GM18499 (cell line): ENCODE data around the gene MAN2B2.
"Not testable (repeated sequence)": the region's sequence is repeated elsewhere in the genome, so short reads cannot be mapped to it uniquely, and the experiment has no call there.

Experiments
- ATAC-seq: cut with Tn5 transposase; IDR thresholded peaks from one replicate; pipeline ENCODE4 v1.9.1; 2021; ENCODE audit warnings: moderate number of reproducible peaks; ENCODE audit not compliant: insufficient read depth, unreplicated experiment

The MAN2B2 gene

DNA sequence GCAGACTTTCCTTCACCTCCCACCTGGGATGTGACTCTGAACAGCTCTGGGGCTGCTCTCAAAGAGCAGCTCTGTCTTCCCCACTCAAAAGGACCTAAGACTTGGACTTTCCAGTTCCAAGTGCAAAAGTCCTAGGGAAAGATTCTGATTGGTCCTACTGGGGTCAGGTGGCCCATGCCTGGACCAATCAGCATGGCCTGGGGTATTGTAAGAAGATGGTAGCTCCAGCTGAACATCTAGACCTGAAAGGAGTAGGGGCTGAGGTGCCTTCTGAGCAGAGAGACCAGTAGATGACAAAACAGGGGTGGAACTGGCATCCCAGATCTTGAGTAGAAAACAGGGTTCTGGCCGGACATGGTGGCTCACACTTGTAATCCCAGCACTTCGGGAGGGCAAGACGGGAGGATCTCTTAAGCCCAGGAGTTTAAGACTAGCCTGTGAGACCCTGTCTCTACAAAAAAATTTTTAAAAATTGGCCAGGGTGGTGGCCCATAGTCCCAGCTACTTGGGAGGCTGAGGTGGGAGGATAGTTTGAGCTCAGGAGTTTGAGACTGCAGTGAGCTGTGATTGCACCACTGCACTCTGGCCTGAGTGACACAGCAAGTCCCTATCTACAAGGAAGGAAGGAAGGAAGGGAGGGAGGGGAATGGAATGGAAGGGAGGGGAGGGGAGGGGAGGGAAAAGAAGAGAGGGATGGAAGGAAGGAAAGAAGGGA lies 38.1 kb downstream of the MAN2B2 start:
- no peak for ATAC-seq

DNA sequence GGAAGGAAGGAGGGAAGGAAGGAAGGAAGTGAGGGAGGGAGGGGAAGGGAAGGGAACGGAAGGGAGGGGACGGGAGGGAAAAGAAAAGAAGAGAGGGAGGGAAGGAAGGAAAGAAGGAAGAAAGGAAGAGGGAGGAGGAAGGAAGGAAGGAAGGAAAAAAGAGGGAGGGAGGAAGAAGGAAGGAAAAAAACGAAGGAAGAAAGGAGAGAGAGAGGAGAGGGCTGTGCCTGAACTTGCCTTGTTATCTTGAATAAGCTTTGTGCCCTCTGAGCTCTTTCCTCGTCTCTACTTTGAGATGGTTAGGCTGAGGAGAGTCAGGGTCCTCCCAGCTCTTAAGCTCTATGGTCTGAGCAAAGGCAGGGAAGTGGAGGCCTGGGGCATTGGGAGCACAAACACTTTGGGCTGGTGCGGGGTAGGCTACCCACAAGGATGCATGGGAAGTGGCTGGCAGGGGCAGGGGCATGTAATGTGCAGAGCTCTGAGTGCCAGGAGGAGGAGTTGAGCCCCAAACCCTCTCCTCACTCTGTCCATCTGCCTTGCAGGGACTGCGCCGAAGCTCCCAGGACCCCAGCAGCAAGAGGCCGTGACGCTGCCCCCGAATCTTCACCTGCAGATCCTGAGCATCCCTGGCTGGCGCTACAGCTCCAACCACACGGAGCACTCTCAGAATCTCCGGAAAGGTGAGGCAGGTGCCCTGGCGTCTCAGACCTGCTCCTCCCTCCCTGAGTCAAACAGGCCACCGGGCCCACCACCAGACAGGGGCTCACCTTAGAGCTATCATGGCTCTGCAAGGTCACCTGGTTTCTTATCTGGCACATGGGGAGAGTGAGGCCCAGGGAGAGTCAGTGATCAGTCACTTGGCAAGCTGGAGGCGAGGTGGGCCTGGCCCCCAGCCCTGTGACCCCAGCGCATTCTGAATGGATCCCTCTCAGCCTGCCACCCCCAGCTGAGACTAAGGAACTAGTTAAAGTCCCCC lies 39.0 kb downstream of the MAN2B2 start:
- ATAC-seq: no peak

DNA sequence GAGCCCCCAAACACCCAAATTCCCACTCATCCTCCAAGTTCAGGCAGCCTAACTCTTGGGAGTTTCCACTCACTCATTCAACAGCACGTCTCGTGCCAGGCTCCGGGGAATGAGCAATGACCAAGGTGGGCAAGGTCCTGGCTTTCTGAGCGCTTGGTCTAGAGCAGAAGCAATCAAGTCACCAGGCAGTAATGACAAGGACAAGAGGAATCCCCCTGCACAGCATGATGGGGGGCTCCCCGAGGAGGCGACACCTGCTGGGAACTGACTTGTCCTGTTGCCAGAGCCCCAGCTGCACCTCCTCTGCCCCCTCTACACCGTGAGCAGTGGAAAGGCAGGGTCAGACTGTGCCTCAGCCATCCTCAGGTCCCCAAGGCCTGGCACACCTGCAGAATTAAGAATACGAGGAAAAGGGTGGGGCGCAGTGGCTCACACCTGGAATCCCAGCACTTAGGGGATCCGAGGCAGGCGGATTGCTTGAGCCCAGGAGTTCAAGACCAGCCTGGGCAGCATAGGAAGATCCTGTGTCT lies 39.8 kb downstream of the MAN2B2 start:
- ATAC-seq: no peak

DNA sequence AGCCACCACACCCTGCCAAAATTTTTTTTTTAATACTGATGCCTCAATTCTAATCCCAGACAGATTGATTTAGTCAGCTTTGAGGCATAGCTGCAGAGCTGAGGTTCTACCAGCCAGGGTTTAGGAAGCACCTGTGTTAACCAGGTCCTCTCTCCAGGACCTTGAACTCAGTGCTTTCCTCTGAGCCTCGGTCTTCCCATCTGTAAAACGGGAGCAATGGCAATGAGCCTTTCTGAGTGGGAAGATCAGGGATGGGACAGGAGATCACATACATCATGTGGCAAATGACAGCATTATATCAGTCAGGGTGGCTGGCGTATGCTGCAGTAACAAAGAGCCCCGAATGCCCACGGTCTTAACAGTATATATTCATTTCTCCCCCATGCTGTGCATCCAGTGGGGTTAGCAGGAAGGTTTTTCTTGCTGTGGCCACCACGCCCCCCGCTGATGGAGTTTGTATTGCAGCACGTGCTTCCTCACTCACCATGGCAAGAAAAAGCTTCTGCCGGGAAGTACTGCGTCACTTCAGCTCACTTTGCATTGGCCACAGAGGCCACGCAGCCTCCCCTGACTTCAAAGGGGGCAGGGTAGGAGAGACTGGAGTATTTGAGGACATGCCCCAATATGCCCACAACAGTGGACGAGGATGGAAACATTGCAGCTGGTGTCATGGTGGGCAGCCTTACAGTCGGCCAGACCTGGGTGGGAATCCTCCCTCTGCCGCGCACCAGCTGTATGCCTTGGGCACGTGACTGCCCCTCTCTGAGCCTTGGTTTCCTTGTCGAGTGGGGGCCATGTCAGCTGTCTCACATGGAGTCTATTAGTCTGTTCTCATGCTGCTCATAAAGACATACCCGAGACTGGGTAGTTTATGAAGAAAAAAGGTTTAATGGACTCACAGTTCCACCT lies 41.4 kb downstream of the MAN2B2 start:
- ATAC-seq: no peak

DNA sequence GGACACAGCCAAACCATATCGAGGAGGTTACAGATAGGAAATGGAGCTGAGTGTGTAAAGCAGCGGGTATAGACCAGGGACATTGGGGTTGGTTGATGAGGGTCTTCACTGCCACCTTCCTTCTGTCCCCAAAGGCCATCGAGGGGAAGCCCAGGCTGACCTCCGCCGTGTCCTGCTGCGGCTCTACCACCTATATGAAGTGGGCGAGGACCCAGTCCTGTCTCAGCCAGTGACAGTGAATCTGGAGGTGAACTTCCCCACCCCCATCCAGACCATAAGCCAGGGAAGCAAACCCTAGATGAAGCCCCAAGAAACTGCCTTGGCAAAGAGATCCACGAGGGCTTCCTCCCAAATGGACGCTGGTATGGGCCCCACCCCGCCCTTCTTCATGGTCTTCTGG lies 42.3 kb downstream of the MAN2B2 start:
- ATAC-seq: no peak

DNA sequence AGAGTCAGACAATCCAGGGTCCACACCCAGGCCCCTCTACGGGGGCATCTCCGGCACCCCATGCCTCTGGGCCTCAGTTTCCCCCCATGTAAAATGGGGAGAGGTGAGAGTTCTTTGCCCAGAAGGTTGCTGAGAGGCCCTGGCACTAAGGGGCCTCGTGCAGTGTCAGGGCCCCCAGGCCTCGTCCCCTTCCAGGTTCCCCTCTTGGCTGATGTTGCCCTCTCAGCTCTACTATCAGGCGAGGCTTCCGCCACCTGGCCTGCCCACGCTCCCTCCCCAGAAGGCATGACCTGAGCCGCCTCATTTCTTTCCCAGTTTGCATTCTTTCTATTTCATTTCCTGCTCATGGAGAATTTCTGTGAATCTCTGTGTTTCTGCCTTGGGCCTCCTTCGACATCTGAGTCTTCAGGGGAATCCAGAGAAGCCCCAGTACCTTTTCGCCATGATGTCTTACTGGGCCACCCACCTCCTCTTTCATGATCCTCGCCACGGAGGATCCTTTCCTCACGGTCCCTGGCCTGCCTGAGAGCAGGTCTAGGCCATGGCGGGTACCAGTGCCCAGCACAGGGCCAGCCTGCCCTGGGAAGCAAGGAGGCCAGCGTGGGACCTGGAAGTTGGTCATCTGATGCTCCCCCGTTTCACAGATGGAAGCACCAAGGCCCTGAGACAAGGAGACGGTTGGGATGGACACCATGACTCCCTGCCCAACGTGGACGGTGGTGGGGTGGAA lies 43.6 kb downstream of the MAN2B2 start:
- no peak for ATAC-seq

DNA sequence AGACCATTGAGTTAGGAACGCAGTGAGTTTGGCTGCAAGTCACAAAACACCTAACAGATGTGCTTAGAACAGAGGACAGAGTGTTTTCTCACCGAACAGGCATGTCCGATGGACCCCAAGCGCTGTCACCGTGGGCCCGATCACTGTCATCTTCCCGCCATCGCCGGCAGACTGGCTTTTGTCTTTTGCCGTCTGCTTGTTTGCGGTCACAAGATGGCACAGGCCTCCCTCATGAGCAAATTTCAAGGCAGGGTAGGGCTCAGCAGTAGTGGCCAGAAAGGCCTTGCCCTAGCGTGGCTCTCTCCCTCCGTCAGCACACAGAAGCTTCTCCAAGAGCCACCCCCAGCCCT lies 44.1 kb downstream of the MAN2B2 start:
- no peak for ATAC-seq

DNA sequence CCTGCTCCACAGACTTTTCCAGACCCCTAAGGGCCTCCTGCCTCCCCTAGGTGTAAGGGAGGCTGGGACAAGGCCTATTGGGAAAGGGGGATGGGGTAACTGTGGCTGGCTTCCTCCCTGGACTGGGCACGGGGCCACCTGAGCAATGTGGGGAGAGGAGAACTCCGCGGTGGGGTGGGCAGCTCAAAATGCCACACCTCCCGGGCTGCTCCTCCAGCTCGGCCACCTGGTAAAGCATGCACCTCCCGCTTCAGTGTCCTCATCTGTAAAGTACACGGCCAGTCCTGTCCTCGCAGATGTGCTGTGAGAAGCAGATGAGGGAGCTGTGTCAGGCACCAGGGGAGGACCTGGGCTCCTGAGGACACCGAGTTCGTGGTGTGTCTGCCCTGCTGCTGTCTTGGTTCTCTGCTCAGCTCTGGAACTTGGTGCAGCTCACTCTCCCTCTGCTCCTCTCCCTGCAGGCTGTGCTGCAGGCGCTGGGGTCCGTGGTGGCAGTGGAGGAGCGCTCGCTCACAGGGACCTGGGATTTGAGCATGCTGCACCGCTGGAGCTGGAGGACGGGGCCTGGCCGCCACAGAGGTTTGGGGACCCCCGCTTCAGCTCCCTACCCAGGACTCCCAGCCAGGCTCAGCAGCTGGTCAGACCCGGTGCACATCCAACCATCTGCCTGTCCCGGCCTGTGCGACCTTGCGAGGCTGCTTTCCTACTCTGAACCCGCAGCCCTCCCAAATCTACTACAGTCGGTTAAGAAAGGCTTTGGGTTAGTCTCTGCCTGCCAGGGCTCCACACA lies 44.7 kb downstream of the MAN2B2 start:
- no peak for ATAC-seq

DNA sequence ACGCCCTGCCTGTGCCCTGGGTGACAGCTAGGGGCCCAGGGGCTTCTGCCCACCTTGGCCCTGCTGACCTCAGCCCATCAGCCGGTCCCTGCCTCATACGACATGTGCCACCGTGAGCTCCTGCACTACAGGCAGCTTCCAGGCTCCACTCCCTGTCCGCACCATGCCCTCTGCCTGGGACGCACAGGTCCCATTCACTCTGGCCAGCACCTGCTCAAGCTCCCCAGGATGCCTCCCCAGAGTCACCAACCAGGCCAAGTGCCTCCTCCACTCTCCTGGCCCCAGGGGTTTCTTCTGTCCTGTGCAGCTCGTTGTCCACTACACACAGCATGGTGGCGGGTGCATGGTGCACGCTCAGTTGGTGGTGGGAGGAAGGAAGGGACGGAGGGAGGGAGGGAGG lies 45.3 kb downstream of the MAN2B2 start:
- ATAC-seq: no peak

DNA sequence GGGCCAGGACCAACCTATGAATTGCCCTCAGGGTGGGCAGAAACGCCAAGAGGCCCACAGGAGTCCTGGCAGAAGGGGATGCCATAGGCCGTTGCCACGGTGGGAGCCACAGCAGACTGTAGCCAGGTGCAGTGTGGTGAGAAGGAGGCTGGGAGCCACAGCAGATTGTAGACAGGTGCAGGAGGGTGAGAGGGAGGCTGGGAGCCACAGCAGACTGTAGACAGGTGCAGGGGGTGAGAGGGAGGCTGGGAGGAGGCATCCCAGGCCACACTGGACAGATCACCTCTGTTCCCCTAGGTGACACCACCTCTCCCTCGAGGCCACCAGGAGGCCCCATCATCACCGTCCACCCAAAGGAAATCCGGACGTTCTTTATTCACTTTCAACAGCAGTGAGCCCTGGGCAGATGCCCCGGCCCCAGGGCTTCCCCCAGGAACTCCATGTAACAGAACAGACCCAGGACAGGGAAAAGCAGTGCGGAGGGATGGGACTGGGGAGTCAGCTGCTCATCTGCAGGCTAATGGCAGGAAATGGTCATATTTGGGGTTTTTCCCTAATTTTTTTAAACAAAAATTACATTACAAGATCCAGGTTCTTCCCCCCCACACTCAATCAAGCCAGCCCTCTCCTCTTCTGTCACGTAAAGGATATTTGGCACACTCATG lies 46.0 kb downstream of the MAN2B2 start:
- ATAC-seq: no peak

DNA sequence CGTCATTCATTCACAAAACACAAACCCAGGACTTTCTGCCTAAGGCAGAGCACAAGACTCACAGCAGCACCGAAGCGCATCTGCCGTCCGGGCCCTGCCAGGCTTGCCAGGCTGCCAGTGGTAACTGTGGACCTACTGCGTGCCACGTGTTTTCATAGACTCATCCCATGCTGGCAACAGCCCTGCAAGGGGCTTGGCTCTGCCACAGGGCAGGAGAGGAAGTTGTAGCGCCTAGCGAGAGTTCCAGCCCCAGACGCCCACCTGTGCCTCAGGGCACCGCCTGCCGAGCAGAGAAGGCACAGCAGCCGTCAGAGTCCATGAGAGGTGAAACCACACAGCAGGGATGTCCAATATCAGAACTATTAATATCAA lies 46.6 kb downstream of the MAN2B2 start:
- no peak for ATAC-seq

DNA sequence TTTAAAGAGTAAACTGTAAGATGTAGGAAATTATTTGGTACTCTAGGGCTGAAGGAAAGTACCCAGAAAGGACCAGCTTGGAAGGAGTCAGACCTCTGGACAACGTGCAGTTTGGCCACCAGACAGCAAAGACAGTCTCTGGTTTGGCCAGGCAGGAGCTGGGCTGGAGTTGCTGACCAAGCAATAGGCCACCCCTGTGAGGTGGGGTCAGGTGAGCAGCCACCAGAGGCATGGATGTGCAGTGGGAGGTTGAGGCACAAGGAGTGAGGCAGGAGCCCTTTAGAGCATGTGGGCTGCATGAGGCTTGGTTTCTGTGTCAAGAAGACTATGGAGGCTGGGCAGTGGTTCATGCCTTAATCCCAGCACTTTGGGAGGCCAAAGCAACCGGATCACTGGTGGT lies 47.8 kb downstream of the MAN2B2 start:
- no peak for ATAC-seq

DNA sequence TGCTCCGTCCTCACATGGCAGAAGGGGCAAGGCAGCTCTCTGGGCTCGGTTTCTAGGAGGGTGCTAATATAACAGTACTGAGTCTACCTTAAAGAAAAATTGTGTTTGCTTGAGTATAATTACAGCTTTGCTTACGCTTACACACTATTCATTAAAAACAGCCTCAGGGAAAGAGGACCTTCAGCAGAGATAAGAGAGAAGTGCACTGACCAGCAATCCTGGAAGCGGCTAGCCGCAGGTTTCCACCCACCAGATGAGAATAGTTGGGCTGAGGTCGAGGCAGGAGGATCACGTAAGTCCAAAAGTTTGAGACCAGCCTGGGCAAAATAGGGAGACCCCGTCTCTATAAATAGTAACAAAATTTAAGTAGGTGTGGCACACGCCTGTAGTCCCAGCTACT lies 50.3 kb downstream of the MAN2B2 start:
- no peak for ATAC-seq

DNA sequence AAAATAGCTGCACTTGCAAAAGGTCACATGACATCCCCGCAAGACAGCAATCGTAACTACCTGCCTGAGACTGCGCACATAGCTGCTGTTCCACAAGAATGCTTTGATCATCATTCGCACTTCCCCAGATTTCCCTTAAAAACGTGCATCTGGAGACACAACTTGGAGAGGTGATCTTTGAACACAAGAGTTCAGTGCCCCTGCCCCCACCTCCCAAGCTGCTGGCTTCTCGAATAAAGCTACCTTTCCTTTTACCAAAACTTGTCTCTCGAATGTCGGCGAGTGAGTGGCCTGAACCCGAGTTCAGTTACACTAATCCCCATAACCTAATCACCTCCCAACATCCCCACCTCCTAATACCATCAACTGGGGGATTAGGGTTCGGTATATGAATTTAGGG lies 51.1 kb downstream of the MAN2B2 start:
- no peak for ATAC-seq

DNA sequence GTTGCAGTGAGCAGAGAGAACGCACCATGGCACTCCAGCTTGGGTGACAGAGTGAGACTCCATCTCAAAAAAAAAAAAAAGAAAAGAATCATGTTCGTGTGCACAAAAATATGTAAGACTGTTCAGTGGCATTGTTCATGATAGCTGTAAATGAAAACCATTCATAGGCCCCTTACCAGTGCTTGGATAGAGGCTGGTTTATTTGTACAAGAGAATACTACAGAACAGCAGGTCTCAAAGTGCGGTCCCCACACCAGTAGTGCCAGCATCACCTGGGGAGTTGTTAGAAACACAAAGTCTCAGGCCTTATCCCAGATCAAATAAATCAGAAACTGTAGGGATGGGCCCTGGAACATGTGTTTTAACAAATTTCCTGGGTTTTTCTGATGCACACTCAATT lies 52.8 kb downstream of the MAN2B2 start:
- ATAC-seq: no peak

DNA sequence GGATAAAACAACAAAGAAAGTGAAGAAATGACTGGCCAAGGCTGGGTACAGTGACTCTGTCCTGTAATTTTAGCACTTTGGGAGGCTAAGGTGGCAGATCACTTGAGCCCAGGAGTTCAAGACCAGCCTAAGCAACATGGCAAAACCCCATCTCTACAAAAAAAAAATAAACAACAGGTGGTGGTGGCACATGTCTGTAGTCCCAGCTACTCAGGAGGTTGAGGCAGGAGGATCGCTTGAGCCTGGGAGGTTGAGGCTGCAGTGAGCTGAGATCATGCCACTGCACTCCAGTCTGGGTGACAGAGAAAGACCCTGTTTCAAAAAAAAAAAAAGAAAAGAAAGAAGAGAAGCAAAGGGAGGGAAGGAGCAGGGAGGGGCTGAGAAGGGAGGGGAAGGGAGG lies 53.5 kb downstream of the MAN2B2 start:
- not testable (repeated sequence) for ATAC-seq

DNA sequence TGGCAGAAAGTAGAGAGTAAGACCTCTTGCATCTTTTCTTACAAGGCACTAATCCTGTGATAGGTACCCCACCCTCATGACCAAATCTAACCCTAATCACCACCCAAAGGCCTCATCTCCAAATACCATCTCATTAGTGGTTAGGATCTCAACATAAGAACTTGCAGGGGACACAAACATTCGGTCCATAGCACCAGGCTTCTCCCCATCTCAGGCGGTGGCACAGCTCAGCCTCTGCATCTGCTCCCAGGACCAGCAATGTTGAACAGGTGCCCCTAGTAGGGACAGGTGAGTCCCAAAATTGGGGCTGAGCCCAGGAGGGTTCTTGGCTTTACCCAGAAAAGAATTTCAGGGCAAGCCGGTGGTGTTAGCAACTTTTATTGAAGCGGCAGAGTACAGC lies 57.1 kb downstream of the MAN2B2 start:
- ATAC-seq: no peak

DNA sequence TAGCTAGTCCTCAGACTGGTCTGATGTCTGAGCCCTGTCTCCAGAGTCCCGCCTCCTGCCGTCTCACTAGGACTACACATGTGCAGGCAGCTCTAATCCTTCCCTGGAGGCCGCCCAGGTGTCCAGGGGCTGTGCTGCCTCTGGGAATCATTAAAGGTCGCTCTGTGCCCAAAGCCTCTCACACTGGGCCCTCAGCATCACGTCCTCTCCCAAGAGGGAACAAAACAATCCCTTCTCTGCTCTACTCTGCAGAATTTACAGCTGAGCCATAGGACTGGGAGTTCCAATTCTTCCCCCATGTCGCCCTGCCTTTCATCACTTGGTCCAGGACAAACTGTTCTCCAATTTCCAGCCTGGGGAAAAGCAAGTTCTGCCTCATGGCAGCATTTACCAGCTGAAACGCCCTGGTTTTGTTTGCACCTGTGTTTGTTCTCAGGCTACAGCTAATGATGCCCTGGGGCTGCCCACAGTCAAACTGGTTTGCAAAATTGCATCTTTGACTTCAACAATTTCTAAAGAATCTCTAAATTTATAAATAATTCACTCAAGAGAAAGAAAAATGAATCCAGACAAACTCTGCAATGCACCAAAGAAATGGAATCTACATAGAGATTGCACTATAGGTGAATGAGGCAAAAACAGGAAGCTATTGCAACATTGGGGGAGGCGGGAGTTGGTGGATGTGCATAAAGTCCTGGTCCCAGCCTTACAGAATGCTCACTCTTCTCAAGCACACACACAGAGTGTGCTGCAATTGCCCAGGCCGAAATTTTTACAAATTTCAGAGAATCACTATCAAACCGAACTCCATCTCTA lies 58.3 kb downstream of the MAN2B2 start:
- no peak for ATAC-seq
